Activated B cell treated with CpG ODN at 0.5 μM for 24 hours (primary cell): ENCODE data around the gene MYOF. TPM values are rescaled to one million over a fixed set of nuclear protein-coding genes. Genes with fewer than 3 reads are reported as not detected.

Experiments used
- ATAC-seq: fragments of 200-7000 bp; cut with Tn5 transposase; one replicate; pipeline ENCODE4 v1.10.0; 2021; ENCODE audit warnings: low read depth, mild to moderate bottlenecking, moderate library complexity
- CTCF ChIA-PET: fragments of 350-600 bp; sonication (Branson Sonifier 250); formaldehyde crosslinking; loops from one replicate; lab custom pipeline; 2021; ENCODE audit warnings: antibody characterized with exemption; lab: Charles Lee
- POLR2A ChIA-PET: fragments of 350-600 bp; sonication (Branson Sonifier 250); formaldehyde crosslinking; loops from one replicate; lab custom pipeline; 2021; ENCODE audit warnings: antibody characterized with exemption; lab: Charles Lee
- DNase-seq: peaks from one replicate; pipeline ENCODE4 v3.0.0; 2022
- H3K27ac Mint-ChIP-seq: one replicate; pipeline ENCODE4 v1.8.0; 2020; ENCODE audit warnings: mixed read lengths
- H3K27me3 Mint-ChIP-seq: one replicate; pipeline ENCODE4 v1.8.0; 2021; ENCODE audit warnings: mixed read lengths
- H3K36me3 Mint-ChIP-seq: one replicate; pipeline ENCODE4 v1.8.0; 2021; ENCODE audit warnings: low read depth, mixed read lengths
- H3K4me1 Mint-ChIP-seq: one replicate; pipeline ENCODE4 v1.8.0; 2021; ENCODE audit warnings: mixed read lengths
- H3K4me3 Mint-ChIP-seq: one replicate; pipeline ENCODE4 v1.8.0; 2020; ENCODE audit warnings: mild to moderate bottlenecking, mixed read lengths
- H3K9me3 Mint-ChIP-seq: one replicate; pipeline ENCODE4 v1.8.0; 2020; ENCODE audit warnings: mixed read lengths
- intact Hi-C: fragments of 100-400 bp; cut with micrococcal nuclease; formaldehyde crosslinking; loops from one replicate; pipeline ENCODE4 v1.15.1; 2024
- total RNA-seq: library from RNA; stranded (reverse); gene quantifications from 2 replicates; pipeline ENCODE4 v1.2.3, GENCODE V29; 2022
- TF ChIP-seq, protein P1 (sequence below): fragments of 200-600 bp; IDR thresholded peaks from one replicate; pipeline ENCODE4 v1.8.0; 2022; ENCODE audit warnings: antibody characterized with exemption, mild to moderate bottlenecking

Gene MYOF
- total RNA-seq, 1 donor from 2014 or later = 0.09 TPM

DNA sequence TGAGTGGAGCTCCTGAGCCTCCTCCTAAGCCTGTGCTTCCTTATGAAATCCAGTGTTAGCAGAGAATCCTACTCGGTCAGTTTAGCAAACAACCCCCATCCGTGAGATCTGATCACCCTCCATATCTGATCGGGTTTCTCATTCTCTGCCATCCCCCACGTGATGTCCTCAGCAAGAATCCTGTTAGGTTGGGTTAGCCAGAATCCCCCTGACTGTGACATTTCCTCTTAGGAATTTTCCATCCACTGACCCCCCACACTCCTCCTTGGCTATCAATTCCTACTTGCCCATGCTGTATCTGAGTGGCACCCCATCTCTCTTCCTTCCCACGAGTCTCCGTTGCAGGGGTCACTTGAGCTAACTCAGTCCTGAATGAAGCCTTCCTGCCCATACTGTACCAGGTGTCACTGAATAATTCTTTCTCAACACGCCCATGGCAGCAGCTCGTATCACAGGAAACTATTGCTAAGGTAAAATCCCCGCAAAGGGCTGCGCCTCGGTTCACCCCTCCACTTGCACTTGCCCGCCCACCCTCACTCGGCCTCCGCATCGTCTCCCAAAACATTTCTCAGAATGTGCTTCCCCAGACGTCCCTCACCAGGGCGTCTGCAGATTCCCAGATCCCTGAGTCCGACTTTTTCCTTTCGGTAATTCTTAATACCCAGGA lies 44.1 kb downstream of the MYOF start:
- ChIA-PET CTCF (no interaction called here), POLR2A (no interaction called here)
- no peaks in the 10 kb centered on the region for H3K36me3 Mint-ChIP-seq

DNA sequence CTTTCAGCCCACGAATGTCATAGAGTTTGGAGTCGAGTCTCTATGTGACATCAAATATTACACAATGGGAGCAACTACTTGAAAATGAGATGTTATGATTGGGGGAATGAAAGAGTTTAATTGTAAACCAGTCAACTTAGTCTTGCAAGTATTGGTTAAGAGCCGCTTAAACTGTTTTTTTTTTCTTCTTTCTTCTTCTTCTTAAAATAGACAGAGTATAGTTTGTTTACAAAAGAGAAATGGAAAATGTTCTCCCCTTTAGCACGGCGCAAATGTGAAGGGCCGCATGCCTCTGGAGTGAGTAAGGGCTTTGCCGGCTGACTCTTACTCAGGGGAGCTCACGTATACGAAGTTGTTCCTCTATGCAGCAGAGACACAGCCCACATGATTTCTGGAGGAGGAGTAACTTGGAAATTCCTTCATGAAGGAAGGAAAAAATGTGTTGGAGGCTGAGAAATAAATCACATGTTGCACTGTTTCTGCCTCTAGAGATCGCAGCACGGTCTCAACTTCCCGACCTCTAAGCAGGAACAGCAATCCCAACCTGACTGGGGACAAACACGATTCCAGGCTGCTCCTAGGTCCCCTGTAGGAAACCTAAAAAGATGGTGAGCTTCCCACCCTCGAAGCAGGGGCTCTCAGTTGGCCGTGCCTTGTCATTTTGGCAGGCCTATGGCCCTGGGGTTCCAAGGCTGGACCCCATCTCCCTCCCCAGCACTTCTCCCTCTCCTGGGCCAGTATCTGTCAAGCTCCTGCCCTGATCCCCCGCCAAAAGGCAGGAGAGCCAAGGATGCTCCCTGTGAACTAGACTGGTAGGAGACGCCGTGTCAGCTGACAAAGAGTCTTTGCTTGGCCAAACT lies 44.8 kb downstream of the MYOF start:
- TF ChIP-seq, protein P1, sequence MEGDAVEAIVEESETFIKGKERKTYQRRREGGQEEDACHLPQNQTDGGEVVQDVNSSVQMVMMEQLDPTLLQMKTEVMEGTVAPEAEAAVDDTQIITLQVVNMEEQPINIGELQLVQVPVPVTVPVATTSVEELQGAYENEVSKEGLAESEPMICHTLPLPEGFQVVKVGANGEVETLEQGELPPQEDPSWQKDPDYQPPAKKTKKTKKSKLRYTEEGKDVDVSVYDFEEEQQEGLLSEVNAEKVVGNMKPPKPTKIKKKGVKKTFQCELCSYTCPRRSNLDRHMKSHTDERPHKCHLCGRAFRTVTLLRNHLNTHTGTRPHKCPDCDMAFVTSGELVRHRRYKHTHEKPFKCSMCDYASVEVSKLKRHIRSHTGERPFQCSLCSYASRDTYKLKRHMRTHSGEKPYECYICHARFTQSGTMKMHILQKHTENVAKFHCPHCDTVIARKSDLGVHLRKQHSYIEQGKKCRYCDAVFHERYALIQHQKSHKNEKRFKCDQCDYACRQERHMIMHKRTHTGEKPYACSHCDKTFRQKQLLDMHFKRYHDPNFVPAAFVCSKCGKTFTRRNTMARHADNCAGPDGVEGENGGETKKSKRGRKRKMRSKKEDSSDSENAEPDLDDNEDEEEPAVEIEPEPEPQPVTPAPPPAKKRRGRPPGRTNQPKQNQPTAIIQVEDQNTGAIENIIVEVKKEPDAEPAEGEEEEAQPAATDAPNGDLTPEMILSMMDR = no peak
- POLR2A ChIA-PET = no interaction called here
- Mint-ChIP-seq H3K9me3 (no peaks in the 10 kb centered on the region), H3K27me3 (peaks cover 8% of the 10 kb centered on the region), H3K4me3 (no peak overlapping the region), H3K4me1 (no peaks in the 10 kb centered on the region), H3K36me3 (no peaks in the 10 kb centered on the region), H3K27ac (no peak overlapping the region)
- DNase-seq (no peak), ATAC-seq (no peak)
- intact Hi-C loops = no loop called here
- CTCF ChIA-PET = no interaction called here

More for the DNA sequence above, 44.1 kb downstream of the MYOF start:
- H3K4me3 Mint-ChIP-seq = no peak overlapping the region
- no peak for ATAC-seq
- TF ChIP-seq, protein P1 = no peak
- intact Hi-C loops = no loop called here
- no peaks in the 10 kb centered on the region for H3K9me3 Mint-ChIP-seq
- H3K27me3 Mint-ChIP-seq = peaks cover 8% of the 10 kb centered on the region
- no peak for DNase-seq
- no peak overlapping the region for H3K27ac Mint-ChIP-seq
- H3K4me1 Mint-ChIP-seq = no peaks in the 10 kb centered on the region

DNA sequence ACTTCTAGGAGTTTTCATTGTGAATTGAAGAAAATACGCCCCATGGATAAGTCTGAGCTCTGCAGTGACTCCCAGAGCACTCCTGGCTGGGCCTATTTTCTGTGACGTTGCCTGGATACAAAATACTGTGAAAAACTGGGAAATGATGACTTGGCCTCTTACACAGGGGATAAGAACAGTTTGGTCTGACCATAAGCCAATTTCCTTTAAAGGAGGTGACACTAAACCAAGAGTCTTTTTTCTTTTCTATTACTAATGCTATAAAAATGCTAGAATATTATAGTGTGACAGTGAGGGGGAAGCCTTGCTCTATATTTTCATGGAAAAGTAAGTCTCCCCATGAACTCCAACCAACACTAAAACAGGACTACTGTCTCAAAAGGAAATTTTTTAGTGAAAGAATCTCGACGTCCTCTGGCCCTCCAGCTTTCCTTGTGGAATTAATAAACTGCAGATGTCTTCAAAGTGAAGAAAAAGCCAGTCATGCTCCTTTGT lies 45.5 kb downstream of the MYOF start:
- ATAC-seq (no peak), DNase-seq (no peak)
- no peak overlapping the region for H3K4me3 Mint-ChIP-seq
- ChIA-PET POLR2A (no interaction called here), CTCF (interaction anchor here (1.2 kb wide), 1 partner anchor 60 kb away, joined by 4 read pairs; no protein-coding TSS in a partner anchor)
- H3K27me3 Mint-ChIP-seq = peaks cover 8% of the 10 kb centered on the region
- H3K36me3 Mint-ChIP-seq = no peaks in the 10 kb centered on the region
- intact Hi-C loops = no loop called here
- TF ChIP-seq, protein P1 = no peak
- H3K27ac Mint-ChIP-seq = no peak overlapping the region
- no peaks in the 10 kb centered on the region for H3K4me1 Mint-ChIP-seq
- H3K9me3 Mint-ChIP-seq = no peaks in the 10 kb centered on the region

DNA sequence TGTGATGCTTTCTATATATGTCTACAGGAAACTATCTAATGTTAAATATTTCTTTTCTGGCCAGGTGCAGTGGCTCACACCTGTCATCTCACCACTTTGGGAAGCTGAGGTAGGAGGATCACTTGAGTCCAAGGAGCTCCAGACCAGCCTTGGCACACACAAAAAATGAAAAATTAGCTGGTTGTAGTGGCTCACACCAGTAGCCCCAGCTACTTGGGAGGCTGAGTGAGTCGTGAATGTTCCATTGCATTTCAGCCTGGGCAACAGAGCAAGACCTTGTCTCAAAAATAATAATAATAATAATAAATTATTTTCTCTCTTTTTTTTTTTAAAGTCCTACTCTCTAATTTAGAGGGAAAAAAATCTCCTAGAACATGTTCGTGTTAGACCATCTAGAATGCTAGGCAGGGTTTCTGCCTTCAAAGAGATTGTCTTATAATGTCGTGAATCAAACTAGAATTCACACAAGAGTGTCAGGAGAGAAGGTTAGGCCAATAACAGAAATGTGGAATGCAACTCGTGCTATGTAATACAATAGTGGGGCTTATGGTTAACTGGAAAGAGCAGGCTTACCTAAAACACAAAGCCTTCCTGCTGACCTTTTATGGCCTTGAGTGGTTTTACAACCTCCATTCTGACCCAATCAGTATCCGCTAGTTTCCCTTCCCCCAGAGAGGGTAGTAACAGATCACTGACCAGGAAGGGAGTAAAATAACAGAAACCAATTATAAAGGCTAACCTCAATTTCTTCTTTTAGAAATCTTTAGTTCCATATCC lies 46.3 kb downstream of the MYOF start:
- intact Hi-C loops = no loop called here
- peaks cover 8% of the 10 kb centered on the region for H3K27me3 Mint-ChIP-seq
- TF ChIP-seq, protein P1 = no peak
- ATAC-seq (no peak), DNase-seq (no peak)
- no peak overlapping the region for H3K27ac Mint-ChIP-seq
- no peaks in the 10 kb centered on the region for H3K9me3 Mint-ChIP-seq
- no peaks in the 10 kb centered on the region for H3K4me1 Mint-ChIP-seq
- POLR2A ChIA-PET = no interaction called here
- H3K36me3 Mint-ChIP-seq = no peaks in the 10 kb centered on the region
- no peak overlapping the region for H3K4me3 Mint-ChIP-seq
- CTCF ChIA-PET = interaction anchor here (1.2 kb wide), 1 partner anchor 59 kb away, joined by 4 read pairs; no protein-coding TSS in a partner anchor
